ENCODE measurements around the gene ZNF532. TPM values are rescaled to one million over a fixed set of nuclear protein-coding genes. Genes with fewer than 3 reads are reported as not detected.

The ZNF532 gene
- total RNA-seq, 1 experiment from 2014 or later = 258 TPM

GRCh38 chr18:58867281-58867961, 2.7 kb downstream of the ZNF532 start:
- no peak overlapping the region for H3K9ac ChIP-seq (ENCODE audit: extremely low read depth, insufficient read length, low read length)
- H4K20me1 ChIP-seq (ENCODE audit: control insufficient read depth, insufficient read depth, insufficient read length) = no peaks in the 10 kb centered on the region
- H4K91ac ChIP-seq (ENCODE audit: insufficient read length, low read depth, low read length) = no peak overlapping the region
- H3K18ac ChIP-seq (ENCODE audit: insufficient read length, low read depth, low read length) = no peak overlapping the region
- peaks cover 54% of the 10 kb centered on the region for H3K79me2 ChIP-seq (ENCODE audit: insufficient read depth, low read length)
- no peak overlapping the region for H2BK15ac ChIP-seq (ENCODE audit: low read depth, low read length)
- no peak overlapping the region for H4K8ac ChIP-seq (replicated peaks; ENCODE audit: insufficient read length, low read depth, low read length)
- Mint-ChIP-seq H3K36me3 (ENCODE audit: insufficient read depth in 1 of 3, low read depth in 3 of 3) (peaks cover 68 to 82% (median 73%) of the 10 kb centered on the region in 3 experiments), H3K27me3 (ENCODE audit: low read depth) (no peaks in the 10 kb centered on the region), H3K4me3 (peak overlapping the region; percentile 64 to 79), H3K4me1 (peaks cover 72 to 78% of the 10 kb centered on the region in 2 experiments), H3K9me3 (peaks cover 4 to 6% of the 10 kb centered on the region in 2 experiments; a peak in 2 of 5 replicates), H3K27ac (peak overlapping the region; percentile 96 to 99 (median 97))
- H2AFZ ChIP-seq (ENCODE audit: low read length) = no peak overlapping the region
- no peaks in the 10 kb centered on the region for H3K79me1 ChIP-seq (ENCODE audit: insufficient read depth, low read depth, low read length, poor library complexity, severe bottlenecking)
- peak overlapping the region; percentile 9 for H2BK12ac ChIP-seq (ENCODE audit: insufficient read length, low read depth, low read length)
- no peak overlapping the region for H2AK5ac ChIP-seq (ENCODE audit: insufficient read length, low read length)
- no peak overlapping the region for H3T11ph ChIP-seq (ENCODE audit: low read length)
- no peaks in the 10 kb centered on the region for H3K23me2 ChIP-seq (ENCODE audit: insufficient read length, low read depth, low read length, poor library complexity, severe bottlenecking)
- H2BK5ac ChIP-seq (ENCODE audit: insufficient read length, low read length) = no peak overlapping the region
- no peak overlapping the region for H3K23ac ChIP-seq (ENCODE audit: insufficient read length, low read depth, low read length)
- no peak overlapping the region for H2BK120ac ChIP-seq (ENCODE audit: low read depth, low read length, poor library complexity, severe bottlenecking)
- H3K4me2 ChIP-seq (ENCODE audit: insufficient read depth, insufficient read length, low read length) = peak overlapping the region; percentile 25
- H3K27ac ChIP-seq (ENCODE audit: insufficient read length, low read depth, low read length) = peak overlapping the region; percentile 86
- no peak overlapping the region for H2BK20ac ChIP-seq (ENCODE audit: low read depth, low read length, poor library complexity, severe bottlenecking)
- no peaks in the 10 kb centered on the region for H3K27me3 ChIP-seq (ENCODE audit: insufficient read depth, low read length)
- H3K14ac ChIP-seq (ENCODE audit: insufficient read depth, low read length) = no peak overlapping the region
- no peaks in the 10 kb centered on the region for H3K9me3 ChIP-seq (ENCODE audit: control insufficient read depth, low read depth, low read length)
- H4K5ac ChIP-seq (ENCODE audit: insufficient read length, low read depth, low read length) = no peak overlapping the region
- DNase-seq = peak; percentile 88
- TF ChIP-seq, protein P1, sequence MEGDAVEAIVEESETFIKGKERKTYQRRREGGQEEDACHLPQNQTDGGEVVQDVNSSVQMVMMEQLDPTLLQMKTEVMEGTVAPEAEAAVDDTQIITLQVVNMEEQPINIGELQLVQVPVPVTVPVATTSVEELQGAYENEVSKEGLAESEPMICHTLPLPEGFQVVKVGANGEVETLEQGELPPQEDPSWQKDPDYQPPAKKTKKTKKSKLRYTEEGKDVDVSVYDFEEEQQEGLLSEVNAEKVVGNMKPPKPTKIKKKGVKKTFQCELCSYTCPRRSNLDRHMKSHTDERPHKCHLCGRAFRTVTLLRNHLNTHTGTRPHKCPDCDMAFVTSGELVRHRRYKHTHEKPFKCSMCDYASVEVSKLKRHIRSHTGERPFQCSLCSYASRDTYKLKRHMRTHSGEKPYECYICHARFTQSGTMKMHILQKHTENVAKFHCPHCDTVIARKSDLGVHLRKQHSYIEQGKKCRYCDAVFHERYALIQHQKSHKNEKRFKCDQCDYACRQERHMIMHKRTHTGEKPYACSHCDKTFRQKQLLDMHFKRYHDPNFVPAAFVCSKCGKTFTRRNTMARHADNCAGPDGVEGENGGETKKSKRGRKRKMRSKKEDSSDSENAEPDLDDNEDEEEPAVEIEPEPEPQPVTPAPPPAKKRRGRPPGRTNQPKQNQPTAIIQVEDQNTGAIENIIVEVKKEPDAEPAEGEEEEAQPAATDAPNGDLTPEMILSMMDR (conservative IDR thresholded peaks at IDR 0.05) = no peak
- H3K4ac ChIP-seq (ENCODE audit: low read depth, low read length) = no peak overlapping the region
- WGBS (ENCODE audit: extremely low coverage, insufficient read length, low lambda C conversion rate) = no CpG with 5 or more reads among the region's 10 CpGs
- no peak overlapping the region for H3K56ac ChIP-seq (ENCODE audit: insufficient read length, low read depth, low read length)
- H3K4me1 ChIP-seq (ENCODE audit: insufficient read depth, low read length) = peaks cover 10% of the 10 kb centered on the region; the same call in 1 of the 2 replicates

All from H9 (cell line).